ENCODE data around the gene JMJD7.

Gene JMJD7

DNA sequence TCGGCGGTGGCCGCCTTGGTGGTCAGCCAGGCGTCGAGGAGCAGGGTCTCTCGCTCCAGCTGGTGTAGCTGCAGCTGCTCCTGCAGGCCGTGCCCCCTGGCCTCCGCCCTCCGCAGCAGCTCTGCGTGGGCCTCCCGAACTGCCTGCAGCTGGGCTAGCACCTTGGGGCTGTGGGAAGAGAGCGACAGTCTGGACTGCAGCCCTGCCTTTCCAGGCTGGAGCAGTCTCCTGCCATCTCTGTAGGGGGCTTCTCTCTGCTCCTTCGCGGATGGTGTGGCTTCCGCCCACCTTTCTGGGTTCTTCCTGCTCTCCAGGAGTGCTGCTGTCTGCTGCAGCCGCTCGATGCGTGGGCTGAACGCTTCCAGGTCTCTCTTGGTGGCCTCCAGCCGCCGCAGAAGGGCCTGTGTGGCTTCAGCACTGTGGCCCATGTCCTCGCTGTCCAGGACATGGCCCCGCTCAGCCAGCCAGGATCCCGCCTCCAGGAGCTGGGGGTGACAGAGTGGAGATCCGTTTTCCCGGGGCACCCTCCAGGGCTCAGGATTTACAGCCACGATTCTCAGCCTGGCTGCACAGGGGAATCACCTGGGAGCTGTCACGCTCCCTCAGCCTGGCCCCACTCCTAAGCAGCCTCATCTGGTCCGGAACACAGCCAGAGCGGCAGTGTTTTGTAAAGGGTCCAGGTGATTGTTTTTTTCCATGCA is 27.5 kb downstream of the JMJD7 start:
- Histone ChIP-seq H3K79me2 (ENCODE audit: insufficient read depth, low read length) (no peaks in the 10 kb centered on the region), H3K4me3 (ENCODE audit: low read length, poor library complexity, severe bottlenecking) (no peak overlapping the region), H3K9ac (ENCODE audit: low read depth, low read length, poor library complexity, severe bottlenecking) (no peak overlapping the region), H4K20me1 (ENCODE audit: insufficient read depth, low read length, poor library complexity, severe bottlenecking) (no peaks in the 10 kb centered on the region), H3K9me3 (ENCODE audit: insufficient read depth, low read depth, low read length) (no peaks in the 10 kb centered on the region), H3K36me3 (ENCODE audit: insufficient read depth, low read length) (no peaks in the 10 kb centered on the region), H3K9me2 (replicated peaks; ENCODE audit: low read depth, low read length) (no peaks in the 10 kb centered on the region), H3F3A (ENCODE audit: low read depth) (no peaks in the 10 kb centered on the region), H2AFZ (ENCODE audit: low read length) (no peak overlapping the region), H3K4me1 (ENCODE audit: insufficient read depth, low read length, poor library complexity, severe bottlenecking) (peaks cover 7% of the 10 kb centered on the region), H3K4me2 (ENCODE audit: low read depth, low read length, poor library complexity, severe bottlenecking) (no peak overlapping the region), H3K27me3 (ENCODE audit: insufficient read depth, low read length, poor library complexity, severe bottlenecking) (no peaks in the 10 kb centered on the region)
- TF ChIP-seq EZH2phosphoT487 (IDR thresholded peaks at IDR 0.05; ENCODE audit: borderline replicate concordance) (no peak), CTCF (conservative IDR thresholded peaks at IDR 0.05; ENCODE audit: low read length) (no peak)

DNA sequence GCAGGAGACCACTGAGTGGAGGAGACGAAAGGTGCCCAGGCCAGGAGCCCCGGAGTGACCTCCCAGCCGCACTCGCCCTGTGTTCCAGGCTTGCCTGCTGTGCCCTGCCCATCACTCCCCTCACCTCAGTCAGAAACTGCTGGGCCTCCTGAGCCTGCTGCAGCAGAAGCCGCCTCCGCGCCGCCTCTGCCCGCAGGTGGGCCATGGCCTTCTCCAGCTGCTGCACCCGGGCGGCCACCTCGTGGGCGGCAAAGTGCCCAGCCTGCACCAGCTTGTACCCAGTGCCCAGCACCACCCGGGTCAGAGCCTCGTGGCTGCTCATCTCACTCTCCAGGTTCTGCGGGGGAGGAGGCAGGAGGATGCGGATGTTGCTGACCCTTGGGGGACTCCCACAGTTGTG is 28.4 kb downstream of the JMJD7 start:
- H3K9me3 ChIP-seq (ENCODE audit: insufficient read depth, low read depth, low read length), result no peaks in the 10 kb centered on the region
- no peaks in the 10 kb centered on the region for H4K20me1 ChIP-seq (ENCODE audit: insufficient read depth, low read length, poor library complexity, severe bottlenecking)
- H3K79me2 ChIP-seq (ENCODE audit: insufficient read depth, low read length), result no peaks in the 10 kb centered on the region
- H3K4me1 ChIP-seq (ENCODE audit: insufficient read depth, low read length, poor library complexity, severe bottlenecking), result peaks cover 11% of the 10 kb centered on the region
- H3K4me2 ChIP-seq (ENCODE audit: low read depth, low read length, poor library complexity, severe bottlenecking), result no peak overlapping the region
- no peaks in the 10 kb centered on the region for H3K9me2 ChIP-seq (replicated peaks; ENCODE audit: low read depth, low read length)
- no peak overlapping the region for H3K4me3 ChIP-seq (ENCODE audit: low read length, poor library complexity, severe bottlenecking)
- no peaks in the 10 kb centered on the region for H3K36me3 ChIP-seq (ENCODE audit: insufficient read depth, low read length)
- no peaks in the 10 kb centered on the region for H3F3A ChIP-seq (ENCODE audit: low read depth)
- no peaks in the 10 kb centered on the region for H3K27me3 ChIP-seq (ENCODE audit: insufficient read depth, low read length, poor library complexity, severe bottlenecking)
- TF ChIP-seq CTCF (conservative IDR thresholded peaks at IDR 0.05; ENCODE audit: low read length), result no peak
- no peak overlapping the region for H3K9ac ChIP-seq (ENCODE audit: low read depth, low read length, poor library complexity, severe bottlenecking)
- H2AFZ ChIP-seq (ENCODE audit: low read length), result no peak overlapping the region

GRCh38 chr15:41856716-41857115 is 28.8 kb downstream of the JMJD7 start:
- no peak overlapping the region for H2AFZ ChIP-seq (ENCODE audit: low read length)
- no peak overlapping the region for H3K4me2 ChIP-seq (ENCODE audit: low read depth, low read length, poor library complexity, severe bottlenecking)
- H3K9me3 ChIP-seq (ENCODE audit: insufficient read depth, low read depth, low read length), result no peaks in the 10 kb centered on the region
- H3K9ac ChIP-seq (ENCODE audit: low read depth, low read length, poor library complexity, severe bottlenecking), result no peak overlapping the region
- H3F3A ChIP-seq (ENCODE audit: low read depth), result no peaks in the 10 kb centered on the region
- H3K9me2 ChIP-seq (replicated peaks; ENCODE audit: low read depth, low read length), result no peaks in the 10 kb centered on the region
- H4K20me1 ChIP-seq (ENCODE audit: insufficient read depth, low read length, poor library complexity, severe bottlenecking), result no peaks in the 10 kb centered on the region
- TF ChIP-seq EZH2phosphoT487 (IDR thresholded peaks at IDR 0.05; ENCODE audit: borderline replicate concordance), result no peak
- no peak for TF ChIP-seq CTCF (conservative IDR thresholded peaks at IDR 0.05; ENCODE audit: low read length)
- H3K27me3 ChIP-seq (ENCODE audit: insufficient read depth, low read length, poor library complexity, severe bottlenecking), result no peaks in the 10 kb centered on the region
- no peak overlapping the region for H3K4me3 ChIP-seq (ENCODE audit: low read length, poor library complexity, severe bottlenecking)
- H3K36me3 ChIP-seq (ENCODE audit: insufficient read depth, low read length), result no peaks in the 10 kb centered on the region
- peaks cover 11% of the 10 kb centered on the region for H3K4me1 ChIP-seq (ENCODE audit: insufficient read depth, low read length, poor library complexity, severe bottlenecking)
- no peaks in the 10 kb centered on the region for H3K79me2 ChIP-seq (ENCODE audit: insufficient read depth, low read length)

Data from Loucy (cell line).